Gastroesophageal sphincter (tissue), 4 donors: Measurements from ENCODE around the gene VMAC. TPM values are rescaled to one million over a fixed set of nuclear protein-coding genes. Genes with fewer than 3 reads are reported as not detected.
"Not testable (repeated sequence)": the region's sequence is repeated elsewhere in the genome, so short reads cannot be mapped to it uniquely, and the experiment has no call there.

Source experiments
- ATAC-seq: fragments of 150-250 bp; one replicate; pipeline ENCODE4 v1.9.1; 2016; ENCODE audit warnings: mild to moderate bottlenecking, moderate library complexity
- H3K27ac ChIP-seq, 4 donors: fragments of 200-600 bp; sonication (generic) in 3 of 4; 1 replicate in 3 of 4; 2 replicates in 1 of 4; pipeline ENCODE4 v1.5.1; 2016 to 2019
- H3K27me3 ChIP-seq: fragments of 200-600 bp; sonication (generic); one replicate; pipeline ENCODE4 v1.5.1; 2019
- H3K36me3 ChIP-seq, 2 donors: fragments of 200-600 bp; sonication (generic); one replicate each; pipeline ENCODE4 v1.5.1; 2019; ENCODE audit warnings: control low read depth in 1 of 2
- H3K4me1 ChIP-seq, 3 donors: fragments of 200-600 bp; sonication (generic); 1 replicate in 2 of 3; 2 replicates in 1 of 3; pipeline ENCODE4 v1.5.1; 2016 to 2019; ENCODE audit warnings: control low read depth in 2 of 3
- H3K4me3 ChIP-seq, 2 donors: fragments of 200-600 bp; sonication (generic); one replicate each; pipeline ENCODE4 v1.5.1; 2019; ENCODE audit warnings: mild to moderate bottlenecking in 1 of 2, moderate library complexity in 1 of 2
- H3K9me3 ChIP-seq, 3 donors: fragments of 200-600 bp; sonication (generic); one replicate each; pipeline ENCODE4 v1.5.1; 2017 to 2019; ENCODE audit warnings: control low read depth in 2 of 3
- EP300 ChIP-seq: sonication (generic); formaldehyde crosslinking; IDR thresholded peaks from one replicate; pipeline ENCODE4 v1.6.1; 2017; ENCODE audit warnings: antibody characterized with exemption, mild to moderate bottlenecking
- POLR2A ChIP-seq, 2 donors: fragments of 450-650 bp; IDR thresholded peaks; one replicate each; pipeline ENCODE4 v1.6.1; 2017; ENCODE audit warnings: antibody characterized with exemption in 2 of 2, mild to moderate bottlenecking in 2 of 2, moderate library complexity in 1 of 2
- POLR2AphosphoS5 ChIP-seq: sonication (generic); formaldehyde crosslinking; IDR thresholded peaks from one replicate; pipeline ENCODE4 v1.6.1; 2017; ENCODE audit warnings: antibody characterized with exemption
- WGBS, 2 donors: methylation state at CpG; one replicate each; pipeline ENCODE4 v1.1.5; 2018; ENCODE audit warnings: low coverage in 1 of 2; 5-methylcytosine and 5-hydroxymethylcytosine counted together
- total RNA-seq, 4 donors: library from RNA; depleted of rRNA; stranded (reverse); fragments of >200 nt; gene quantifications; one replicate each; pipeline ENCODE4 v1.1.0, GENCODE V29; 2016
- TF ChIP-seq, protein P1 (sequence below), 4 experiments: fragments of 200-600 bp in 2 of 4; fragments of 450-650 bp in 2 of 4; sonication (generic) in 1 of 4; IDR thresholded peaks; one replicate each; pipeline ENCODE4 v1.5.1; 2017 to 2019; ENCODE audit warnings: antibody characterized with exemption in 4 of 4, mild to moderate bottlenecking in 2 of 4, moderate library complexity in 2 of 4

VMAC gene, protein sequence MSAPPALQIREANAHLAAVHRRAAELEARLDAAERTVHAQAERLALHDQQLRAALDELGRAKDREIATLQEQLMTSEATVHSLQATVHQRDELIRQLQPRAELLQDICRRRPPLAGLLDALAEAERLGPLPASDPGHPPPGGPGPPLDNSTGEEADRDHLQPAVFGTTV
- 1 to 10 TPM; 5.0 to 9.3 (median 8.0) TPM for total RNA-seq

- peaks cover 0 to 39% of the 10 kb centered on the region in 2 donors for H3K36me3 ChIP-seq
- TF ChIP-seq, protein P1, sequence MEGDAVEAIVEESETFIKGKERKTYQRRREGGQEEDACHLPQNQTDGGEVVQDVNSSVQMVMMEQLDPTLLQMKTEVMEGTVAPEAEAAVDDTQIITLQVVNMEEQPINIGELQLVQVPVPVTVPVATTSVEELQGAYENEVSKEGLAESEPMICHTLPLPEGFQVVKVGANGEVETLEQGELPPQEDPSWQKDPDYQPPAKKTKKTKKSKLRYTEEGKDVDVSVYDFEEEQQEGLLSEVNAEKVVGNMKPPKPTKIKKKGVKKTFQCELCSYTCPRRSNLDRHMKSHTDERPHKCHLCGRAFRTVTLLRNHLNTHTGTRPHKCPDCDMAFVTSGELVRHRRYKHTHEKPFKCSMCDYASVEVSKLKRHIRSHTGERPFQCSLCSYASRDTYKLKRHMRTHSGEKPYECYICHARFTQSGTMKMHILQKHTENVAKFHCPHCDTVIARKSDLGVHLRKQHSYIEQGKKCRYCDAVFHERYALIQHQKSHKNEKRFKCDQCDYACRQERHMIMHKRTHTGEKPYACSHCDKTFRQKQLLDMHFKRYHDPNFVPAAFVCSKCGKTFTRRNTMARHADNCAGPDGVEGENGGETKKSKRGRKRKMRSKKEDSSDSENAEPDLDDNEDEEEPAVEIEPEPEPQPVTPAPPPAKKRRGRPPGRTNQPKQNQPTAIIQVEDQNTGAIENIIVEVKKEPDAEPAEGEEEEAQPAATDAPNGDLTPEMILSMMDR (IDR thresholded peaks at IDR 0.05) = peak in 2 of 4 experiments; percentile 6 to 27
- TF ChIP-seq POLR2AphosphoS5 = peak; percentile 43
- peak; percentile 66 to 67 for TF ChIP-seq POLR2A (IDR thresholded peaks at IDR 0.05)
- TF ChIP-seq EP300 = no peak
- H3K4me3 ChIP-seq = peak within 1 kb of the TSS; percentile 73 to 82
- peak within 1 kb of the TSS; percentile 81 to 94 (median 88) for H3K27ac ChIP-seq
- ATAC-seq = peak; percentile 82
- no peaks in the 10 kb centered on the region for H3K27me3 ChIP-seq
- peaks cover 0 to 57% (median 22%) of the 10 kb centered on the region in 3 donors for H3K4me1 ChIP-seq
- WGBS, 2 donors = 2 to 5% methylated on average over 4 to 11 of the region's 61 CpGs
- no peaks in the 10 kb centered on the region for H3K9me3 ChIP-seq
Measured at GRCh38 chr19:5904352-5905113, at the start of gene VMAC. TSS of gene VMAC (plus strand) at chr19:5904872. CDS start at chr19:5904891, 19 bp downstream.

DNA sequence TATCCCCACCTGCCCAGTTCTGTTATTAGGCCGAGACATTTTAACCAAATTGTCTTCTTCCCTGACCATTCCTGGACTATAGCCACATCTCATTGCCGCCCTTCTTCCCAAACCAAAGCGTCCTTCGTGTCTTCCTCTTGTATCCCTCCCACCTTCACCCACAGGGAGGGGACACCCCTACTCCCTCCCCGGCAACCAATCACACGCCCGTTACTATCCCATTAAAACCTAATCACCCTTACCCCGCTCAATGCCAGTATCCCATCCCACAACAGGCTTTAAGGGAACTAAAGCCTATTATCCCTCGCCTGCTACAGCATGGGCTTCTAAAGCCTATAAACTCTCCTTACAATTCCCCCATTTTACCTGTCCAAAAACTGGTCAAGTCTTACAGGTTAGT, 49.5 kb upstream of the VMAC start:
- not testable (repeated sequence) for H3K9me3 ChIP-seq, H3K4me3 ChIP-seq, H3K36me3 ChIP-seq, H3K27ac ChIP-seq, ATAC-seq, H3K27me3 ChIP-seq
- H3K4me1 ChIP-seq = peaks cover 0 to 13% (median 5%) of the 10 kb centered on the region in 3 donors
- 78 to 84% methylated on average over 3 to 9 of the region's 9 CpGs for WGBS, 2 donors

DNA sequence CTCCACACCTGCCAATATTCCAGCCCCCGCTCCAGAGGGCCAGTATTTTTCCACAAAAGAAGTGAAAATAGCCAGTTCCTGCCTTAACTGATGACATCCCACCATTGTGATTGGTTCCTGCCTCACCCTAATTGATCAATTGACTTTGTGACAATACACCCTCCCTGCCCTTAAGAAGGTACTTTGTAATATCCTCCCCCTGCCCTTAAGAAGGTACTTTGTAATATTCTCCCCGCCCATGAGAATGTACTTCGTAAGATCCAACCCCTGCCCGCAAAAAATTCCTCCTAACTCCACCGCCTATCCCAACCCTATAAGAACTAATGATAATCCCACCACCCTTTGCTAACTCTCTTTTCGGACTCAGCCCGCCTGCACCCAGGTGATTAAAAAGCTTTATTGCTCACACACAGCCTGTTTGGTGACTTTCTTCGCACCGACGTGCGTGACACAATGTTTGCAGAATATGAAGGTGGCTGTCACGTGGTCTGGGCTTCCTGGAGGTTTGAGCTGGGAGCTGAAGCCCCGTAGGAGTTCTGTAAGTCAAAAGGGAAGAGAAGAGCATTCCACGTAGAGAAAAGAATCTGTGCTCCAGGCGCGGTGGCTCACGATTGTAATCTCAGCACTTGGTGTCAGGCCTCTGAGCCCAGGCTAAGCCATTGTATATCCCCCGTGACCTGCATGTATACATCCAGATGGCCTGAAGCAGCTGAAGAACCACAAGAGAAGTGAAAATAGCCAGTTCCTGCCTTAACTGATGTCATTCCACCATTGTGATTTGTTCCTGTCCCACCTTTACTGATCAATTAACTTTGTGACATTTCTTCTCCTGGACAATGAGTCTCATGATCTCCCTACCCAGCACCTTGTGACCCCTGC, 47.2 kb upstream of the VMAC start:
- no peak overlapping the region for H3K4me3 ChIP-seq
- no peak overlapping the region for H3K27ac ChIP-seq
- H3K9me3 ChIP-seq = no peaks in the 10 kb centered on the region
- no peaks in the 10 kb centered on the region for H3K36me3 ChIP-seq
- H3K4me1 ChIP-seq = no peaks in the 10 kb centered on the region
- ATAC-seq = no peak
- no peaks in the 10 kb centered on the region for H3K27me3 ChIP-seq
- TF ChIP-seq, protein P1 (IDR thresholded peaks at IDR 0.05) = no peak
- TF ChIP-seq POLR2AphosphoS5 (no peak), EP300 (no peak), POLR2A (IDR thresholded peaks at IDR 0.05) (no peak)
- WGBS, 2 donors = 87% methylated on average over 14 to 17 of the region's 18 CpGs

DNA sequence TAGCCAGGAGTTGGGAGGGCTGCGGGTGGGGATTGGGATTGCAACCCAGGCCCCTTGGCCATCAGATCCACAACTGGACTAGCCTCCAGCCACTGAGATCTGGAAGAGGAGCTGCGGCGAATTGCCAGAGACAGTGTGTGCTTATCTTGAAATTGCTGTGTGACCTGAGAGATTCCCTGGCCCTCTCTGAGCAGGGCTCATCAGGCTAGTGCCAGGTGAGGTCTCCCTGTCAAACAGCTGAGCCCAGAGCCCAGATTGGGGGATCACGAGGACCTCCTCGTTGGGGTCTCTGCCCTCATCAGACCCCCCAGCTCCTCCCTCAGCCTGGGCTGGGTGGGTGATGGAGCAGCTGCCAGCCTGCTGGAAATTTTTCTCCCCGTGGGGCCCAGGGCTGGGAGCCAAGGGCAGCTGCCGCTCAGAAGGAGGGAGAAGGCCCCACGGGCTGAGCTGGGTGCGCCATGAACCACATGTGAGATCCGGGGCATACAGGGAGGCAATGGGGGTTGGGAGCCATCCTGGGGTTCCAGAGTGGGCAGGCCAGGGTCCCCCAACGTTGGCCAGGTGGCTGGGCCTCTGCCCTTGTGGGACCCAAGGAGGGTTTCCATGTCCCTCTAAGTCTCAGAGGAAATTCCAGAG, 41.5 kb upstream of the VMAC start:
- Histone ChIP-seq H3K9me3 (no peaks in the 10 kb centered on the region), H3K27me3 (peaks cover 11% of the 10 kb centered on the region), H3K4me3 (no peak overlapping the region), H3K4me1 (no peaks in the 10 kb centered on the region), H3K27ac (no peak overlapping the region), H3K36me3 (no peaks in the 10 kb centered on the region)
- ATAC-seq = no peak
- WGBS, 2 donors = no CpG with 5 or more reads among the region's 11 CpGs
- TF ChIP-seq POLR2A (IDR thresholded peaks at IDR 0.05) (no peak), POLR2AphosphoS5 (no peak), EP300 (no peak)
- TF ChIP-seq, protein P1 (IDR thresholded peaks at IDR 0.05) = no peak
